Measurements from ENCODE around the gene SCN3B. TPM values are rescaled to one million over a fixed set of nuclear protein-coding genes. Genes with fewer than 3 reads are reported as not detected.

SCN3B gene
- polyA plus RNA-seq, 1 donor (not counting 4 experiments of a cell fraction or from before 2014, with no cell fraction given), result 0.08 TPM

- peaks cover 14% of the 10 kb centered on the region for H3K27me3 ChIP-seq (ENCODE audit: control insufficient read depth, extremely low read depth, insufficient read depth, low read length)
Observed at GRCh38 chr11:123653827-123654565, 428 bp downstream of the SCN3B start.

DNA sequence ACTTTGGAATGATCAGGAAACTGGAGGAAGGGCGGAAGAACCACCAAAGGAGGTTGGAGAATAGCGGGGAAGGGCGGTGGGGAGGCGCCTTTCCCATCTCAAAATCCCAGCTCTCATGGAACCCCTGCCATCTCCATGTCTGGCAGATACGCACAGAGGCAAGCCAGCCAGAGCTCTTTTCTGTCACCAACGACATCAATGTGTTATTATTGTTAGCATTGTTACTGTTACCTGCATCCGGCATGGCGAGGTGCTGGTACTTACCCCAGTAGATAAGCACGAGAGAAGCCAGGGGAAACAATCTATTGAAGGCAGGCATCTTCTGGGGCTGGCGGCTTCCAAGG lies 969 bp downstream of the SCN3B start:
- Histone ChIP-seq H3K79me2 (ENCODE audit: control insufficient read depth, insufficient read depth, low read length) (no peaks in the 10 kb centered on the region), H3K9ac (ENCODE audit: control insufficient read depth, extremely low read depth, insufficient read depth, low read length) (no peak overlapping the region), H3K36me3 (ENCODE audit: control insufficient read depth in 2 of 2, extremely low read depth in 1 of 2, insufficient read depth in 2 of 2, low read length in 2 of 2) (no peaks in the 10 kb centered on the region), H4K20me1 (ENCODE audit: control insufficient read depth, extremely low read depth, insufficient read depth, low read length) (no peaks in the 10 kb centered on the region), H3K9me1 (ENCODE audit: control insufficient read depth, extremely low read depth, insufficient read depth, low read length) (no peaks in the 10 kb centered on the region), H3K27ac (ENCODE audit: control insufficient read depth, insufficient read depth, low read length) (no peak overlapping the region), H3K4me3 (ENCODE audit: control insufficient read depth in 2 of 3, extremely low read depth in 1 of 3, insufficient read depth in 2 of 3, low read depth in 1 of 3, low read length in 3 of 3) (peak overlapping the region in 1 of 3 experiments; percentile 56), H3K9me3 (ENCODE audit: control insufficient read depth, low read depth, low read length) (no peaks in the 10 kb centered on the region), H3K4me1 (ENCODE audit: control insufficient read depth, extremely low read depth, insufficient read depth, low read length) (no peaks in the 10 kb centered on the region), H3K4me2 (ENCODE audit: control insufficient read depth, extremely low read depth, insufficient read depth, low read depth, low read length) (peak overlapping the region; percentile 81), H2AFZ (ENCODE audit: control insufficient read depth, low read length) (no peak overlapping the region), H3K27me3 (ENCODE audit: control insufficient read depth, extremely low read depth, insufficient read depth, low read length) (peaks cover 14% of the 10 kb centered on the region)
- DNase-seq (ENCODE audit: low read depth, low spot score), result no peak
- dilution Hi-C loops (cut with MboI; ENCODE audit: extremely low pct_ligation_motif_present, low sequenced_read_pairs), result no loop called here
- no peak for FAIRE-seq
- TF ChIP-seq, protein P1, sequence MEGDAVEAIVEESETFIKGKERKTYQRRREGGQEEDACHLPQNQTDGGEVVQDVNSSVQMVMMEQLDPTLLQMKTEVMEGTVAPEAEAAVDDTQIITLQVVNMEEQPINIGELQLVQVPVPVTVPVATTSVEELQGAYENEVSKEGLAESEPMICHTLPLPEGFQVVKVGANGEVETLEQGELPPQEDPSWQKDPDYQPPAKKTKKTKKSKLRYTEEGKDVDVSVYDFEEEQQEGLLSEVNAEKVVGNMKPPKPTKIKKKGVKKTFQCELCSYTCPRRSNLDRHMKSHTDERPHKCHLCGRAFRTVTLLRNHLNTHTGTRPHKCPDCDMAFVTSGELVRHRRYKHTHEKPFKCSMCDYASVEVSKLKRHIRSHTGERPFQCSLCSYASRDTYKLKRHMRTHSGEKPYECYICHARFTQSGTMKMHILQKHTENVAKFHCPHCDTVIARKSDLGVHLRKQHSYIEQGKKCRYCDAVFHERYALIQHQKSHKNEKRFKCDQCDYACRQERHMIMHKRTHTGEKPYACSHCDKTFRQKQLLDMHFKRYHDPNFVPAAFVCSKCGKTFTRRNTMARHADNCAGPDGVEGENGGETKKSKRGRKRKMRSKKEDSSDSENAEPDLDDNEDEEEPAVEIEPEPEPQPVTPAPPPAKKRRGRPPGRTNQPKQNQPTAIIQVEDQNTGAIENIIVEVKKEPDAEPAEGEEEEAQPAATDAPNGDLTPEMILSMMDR (optimal IDR thresholded peaks at IDR 0.05 in 1 of 3, IDR thresholded peaks at IDR 0.05 in 1 of 3, conservative IDR thresholded peaks at IDR 0.05 in 1 of 3; ENCODE audit: extremely low read depth in 1 of 3, insufficient read depth in 2 of 3, low read length in 3 of 3), result no peak
- TF ChIP-seq EZH2 (IDR thresholded peaks at IDR 0.05; ENCODE audit: low read length), result no peak

More at GRCh38 chr11:123653827-123654565, 428 bp downstream of the SCN3B start:
- Histone ChIP-seq H2AFZ (ENCODE audit: control insufficient read depth, low read length) (peak overlapping the region; percentile 83), H3K9me1 (ENCODE audit: control insufficient read depth, extremely low read depth, insufficient read depth, low read length) (no peaks in the 10 kb centered on the region), H3K9ac (ENCODE audit: control insufficient read depth, extremely low read depth, insufficient read depth, low read length) (peak overlapping the region; percentile 10), H3K4me1 (ENCODE audit: control insufficient read depth, extremely low read depth, insufficient read depth, low read length) (no peaks in the 10 kb centered on the region), H3K4me2 (ENCODE audit: control insufficient read depth, extremely low read depth, insufficient read depth, low read depth, low read length) (peak overlapping the region; percentile 81), H3K9me3 (ENCODE audit: control insufficient read depth, low read depth, low read length) (no peaks in the 10 kb centered on the region), H3K36me3 (ENCODE audit: control insufficient read depth in 2 of 2, extremely low read depth in 1 of 2, insufficient read depth in 2 of 2, low read length in 2 of 2) (no peaks in the 10 kb centered on the region), H3K79me2 (ENCODE audit: control insufficient read depth, insufficient read depth, low read length) (no peaks in the 10 kb centered on the region), H4K20me1 (ENCODE audit: control insufficient read depth, extremely low read depth, insufficient read depth, low read length) (no peaks in the 10 kb centered on the region), H3K4me3 (ENCODE audit: control insufficient read depth in 2 of 3, extremely low read depth in 1 of 3, insufficient read depth in 2 of 3, low read depth in 1 of 3, low read length in 3 of 3) (peak overlapping the region; percentile 56 to 65 (median 62)), H3K27ac (ENCODE audit: control insufficient read depth, insufficient read depth, low read length) (no peak overlapping the region)
- no peak for DNase-seq (ENCODE audit: low read depth, low spot score)
- dilution Hi-C loops (cut with MboI; ENCODE audit: extremely low pct_ligation_motif_present, low sequenced_read_pairs), result no loop called here
- no peak for TF ChIP-seq EZH2 (IDR thresholded peaks at IDR 0.05; ENCODE audit: low read length)
- TF ChIP-seq, protein P1 (optimal IDR thresholded peaks at IDR 0.05 in 1 of 3, IDR thresholded peaks at IDR 0.05 in 1 of 3, conservative IDR thresholded peaks at IDR 0.05 in 1 of 3; ENCODE audit: extremely low read depth in 1 of 3, insufficient read depth in 2 of 3, low read length in 3 of 3), result no peak
- no peak for FAIRE-seq
